GM21381 (cell line): ENCODE data around the gene RPL22.

Experiments used
- ATAC-seq: cut with Tn5 transposase; IDR thresholded peaks from one replicate; pipeline ENCODE4 v1.9.1; 2021; ENCODE audit warnings: mild to moderate bottlenecking, moderate library complexity; ENCODE audit not compliant: unreplicated experiment

RPL22 gene

DNA sequence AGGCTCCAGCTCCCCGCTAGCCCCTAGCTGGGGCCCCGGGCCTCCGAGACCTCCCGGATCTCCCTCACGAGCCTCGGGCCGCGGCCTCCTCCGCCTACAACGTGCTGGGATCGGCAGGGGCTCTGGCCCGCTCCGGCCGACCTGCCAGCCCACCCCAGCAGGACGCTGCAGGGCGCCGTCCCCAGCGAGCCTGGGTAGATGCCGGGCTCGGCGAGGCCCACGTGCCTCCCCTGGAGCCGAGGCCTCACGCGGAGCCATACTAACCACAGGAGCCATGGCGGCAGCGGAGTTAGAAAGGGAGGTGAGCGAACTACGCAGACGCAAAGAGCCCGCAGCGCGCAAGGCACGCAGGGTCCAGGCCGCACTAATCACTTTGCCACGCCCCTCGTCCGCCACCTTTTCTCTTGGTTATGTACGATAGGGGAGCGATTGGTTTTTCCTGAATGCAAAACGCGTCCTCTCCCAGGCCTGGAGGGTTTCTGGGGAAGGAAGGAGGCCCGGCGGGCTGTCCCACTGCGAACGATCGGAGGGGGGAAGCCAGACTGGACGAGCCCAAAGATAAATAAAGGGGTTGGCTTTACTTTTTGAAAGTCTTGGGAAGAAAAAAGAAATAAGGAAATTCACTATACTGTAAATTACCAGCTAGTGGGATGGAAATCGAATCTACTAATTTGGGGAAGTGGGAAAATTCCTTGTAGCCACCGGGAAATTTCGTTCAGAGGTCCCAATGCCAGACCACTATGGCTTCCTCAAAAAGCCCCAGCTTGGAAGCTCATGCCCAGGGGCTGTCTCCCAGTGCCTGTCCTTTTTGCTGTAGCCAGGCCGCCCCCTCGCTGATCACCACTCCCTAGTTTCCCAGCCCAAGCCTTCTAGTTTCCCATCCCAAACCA lies at the start of gene RPL22:
Gene RPL22, minus strand, starts transcription at position 298 of the 890 bp plus-strand sequence. Its CDS starts 22 bp downstream, at position 276.
- ATAC-seq, result peak; percentile 96

DNA sequence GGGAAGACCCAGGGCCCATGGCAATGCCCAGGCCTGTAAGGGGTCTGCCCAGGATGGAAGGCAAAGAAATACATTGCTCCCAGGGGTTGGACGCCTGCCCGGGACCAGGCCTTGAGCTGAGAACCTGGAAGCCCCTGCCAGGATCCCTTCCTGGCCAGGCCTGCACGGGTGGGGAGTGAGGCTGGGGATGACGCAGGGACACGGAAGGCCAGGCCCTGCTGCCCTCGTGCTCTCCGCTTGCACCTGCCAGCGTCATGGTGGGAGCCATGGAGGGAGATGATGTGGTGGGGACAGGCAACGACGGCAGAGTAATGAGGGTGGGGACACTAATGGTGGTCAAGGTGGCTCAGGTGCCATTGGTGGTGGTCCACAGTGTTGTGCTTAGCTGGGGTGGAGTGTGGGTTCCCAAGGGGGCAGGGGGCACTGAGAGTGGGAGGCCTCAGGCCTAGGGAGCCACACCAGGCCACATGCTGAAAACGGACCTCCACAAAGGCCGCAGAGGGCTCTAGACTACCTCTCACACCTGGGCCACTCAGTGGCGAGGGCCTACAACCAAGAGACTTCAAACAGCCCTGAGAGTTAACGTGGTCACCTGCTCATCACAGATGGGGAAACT lies 48.9 kb upstream of the RPL22 start:
- ATAC-seq, result no peak

GRCh38 chr1:6247651-6248050 lies 48.3 kb upstream of the RPL22 start:
- no peak for ATAC-seq

GRCh38 chr1:6246497-6247467 lies 47.4 kb upstream of the RPL22 start:
- ATAC-seq, result peak; percentile 46

GRCh38 chr1:6245869-6246496 lies 46.6 kb upstream of the RPL22 start:
- ATAC-seq, result no peak

- ATAC-seq, result peak; percentile 59
These were observed 45.9 kb upstream of the RPL22 start for GRCh38 chr1:6245086-6245868.

- no peak for ATAC-seq
These were observed 45.1 kb upstream of the RPL22 start for GRCh38 chr1:6244401-6245049.

- ATAC-seq, result no peak
These were observed 44.6 kb upstream of the RPL22 start, which contains the start of gene HES3 for GRCh38 chr1:6243993-6244392. TSS of gene HES3 (plus strand) at chr1:6244179. CDS start at chr1:6244366, 187 bp downstream.

DNA sequence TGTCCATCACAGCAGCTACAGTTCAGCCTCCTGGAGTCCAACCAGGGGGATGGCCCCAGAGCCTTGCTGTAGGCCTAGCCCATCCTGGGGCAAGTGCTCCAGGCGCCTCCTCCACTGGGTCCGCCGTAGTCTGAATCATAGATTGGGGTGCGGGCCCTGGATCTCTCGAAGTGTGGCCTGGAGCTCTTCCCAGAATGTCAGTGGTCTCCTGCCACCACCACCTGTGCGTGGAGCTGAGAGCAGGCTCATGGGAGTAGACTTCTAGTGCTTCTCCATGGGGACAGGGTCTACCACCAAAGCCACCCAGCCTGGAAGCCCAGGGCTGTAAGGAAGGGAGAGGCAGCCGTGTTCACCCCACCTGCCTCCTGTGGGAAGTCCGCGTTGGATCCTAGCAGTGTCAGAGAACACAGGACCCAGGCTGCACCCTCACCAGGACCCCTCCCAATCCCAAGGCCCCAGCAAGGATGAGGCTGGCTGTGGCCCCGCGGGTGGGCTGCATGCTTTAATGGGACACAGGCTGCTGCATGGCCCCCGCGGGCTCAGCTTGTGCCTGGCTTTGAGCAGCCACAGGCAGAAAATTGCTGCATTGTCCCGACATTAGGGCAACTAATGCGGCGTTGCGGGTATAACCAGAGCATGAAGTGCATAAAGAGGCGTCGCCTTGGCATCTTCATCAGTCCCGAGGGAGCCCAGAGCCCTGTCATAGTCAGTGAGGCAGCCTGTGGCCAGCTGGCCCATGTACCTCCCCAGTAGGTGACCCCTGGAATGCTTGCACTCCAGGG lies 43.8 kb upstream of the RPL22 start:
- ATAC-seq, result no peak

GRCh38 chr1:6241887-6242740 lies 42.7 kb upstream of the RPL22 start:
- no peak for ATAC-seq

DNA sequence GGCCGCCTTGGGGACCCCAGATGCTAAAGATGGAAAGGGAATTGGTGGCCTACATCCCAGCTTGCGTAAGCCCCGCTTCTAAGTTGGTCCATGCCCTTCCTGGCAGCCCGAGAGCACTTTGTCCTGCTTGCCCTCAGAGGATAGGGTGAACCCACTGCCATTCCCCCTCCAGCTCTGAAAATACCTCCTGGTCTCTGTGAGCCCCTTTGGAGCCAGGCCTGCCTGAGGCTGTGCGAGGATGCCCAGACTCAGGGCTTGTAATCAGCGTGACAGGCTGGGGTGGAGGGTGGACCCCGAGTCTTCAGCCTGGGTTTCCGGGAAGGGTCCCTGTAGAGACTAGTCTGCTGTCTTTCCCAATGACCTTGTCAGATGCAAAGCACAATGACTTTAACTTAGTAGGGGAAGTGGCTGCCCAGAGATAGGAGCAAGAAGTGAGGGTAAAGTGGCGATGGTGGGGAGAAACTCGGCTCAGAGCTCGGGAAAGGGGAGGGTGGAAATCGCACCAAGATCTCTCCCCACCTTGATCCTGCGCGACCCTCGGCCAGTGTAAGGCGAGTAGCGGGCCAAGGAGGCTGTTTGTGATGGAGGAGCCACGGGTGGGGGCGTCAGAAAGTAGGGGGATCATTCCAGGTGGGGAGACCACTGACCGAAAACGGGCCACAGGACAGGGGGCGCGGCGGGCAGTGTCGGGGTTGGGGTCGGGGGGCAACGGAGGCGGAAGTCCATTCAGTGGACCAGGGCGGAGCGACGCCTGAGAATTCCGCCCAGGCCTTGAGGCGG lies 41.9 kb upstream of the RPL22 start:
- ATAC-seq, result no peak

GRCh38 chr1:6239950-6240768 lies 40.8 kb upstream of the RPL22 start:
- no peak for ATAC-seq

GRCh38 chr1:6239213-6239752 lies 39.9 kb upstream of the RPL22 start:
- no peak for ATAC-seq

DNA sequence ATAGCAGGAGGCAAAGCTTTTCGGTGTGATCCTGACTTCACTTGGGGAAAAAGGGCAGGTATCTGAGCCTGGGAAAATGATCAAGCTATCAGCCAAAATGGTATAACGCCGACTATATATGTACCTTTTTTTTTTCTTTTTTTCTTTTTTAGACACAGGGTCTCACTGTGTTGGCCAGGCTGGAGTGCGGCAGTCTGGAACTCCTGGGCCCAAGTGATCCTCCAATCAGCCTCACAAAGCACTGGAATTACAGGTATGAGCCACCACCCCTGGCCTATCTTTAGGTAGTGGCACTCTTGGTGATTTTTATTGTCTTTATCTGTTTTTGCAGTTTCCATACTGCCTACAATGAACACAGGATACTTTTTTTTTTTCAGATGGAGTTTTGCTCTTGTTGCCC lies 37.7 kb upstream of the RPL22 start:
- no peak for ATAC-seq

DNA sequence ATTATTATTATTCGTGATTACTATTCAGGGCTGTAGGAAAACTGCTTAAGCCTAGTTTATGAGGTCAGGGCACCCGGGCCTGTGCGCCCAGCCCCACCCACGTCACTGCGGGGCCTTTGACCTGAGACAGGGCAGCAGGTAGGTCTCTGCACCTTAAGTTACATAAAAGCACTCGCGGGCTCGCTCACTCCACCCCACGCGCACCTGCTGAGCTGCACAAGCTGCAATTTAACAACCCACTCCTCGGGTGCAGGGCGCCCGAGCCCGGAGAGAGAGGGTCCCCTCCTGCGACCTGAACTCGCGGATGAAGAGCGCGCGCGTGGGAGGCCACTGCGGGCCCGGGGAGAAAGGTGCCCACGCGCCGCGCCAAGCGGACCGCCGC lies 35.9 kb upstream of the RPL22 start:
- peak; percentile 16 for ATAC-seq
